HEK293T (cell line): ENCODE results near the gene POLR3A.

ENCODE experiments used
- ARNT ChIP-seq: fragments of 450-650 bp; IDR thresholded peaks from 2 replicates; pipeline ENCODE4 v1.6.1; 2017; ENCODE audit warnings: mild to moderate bottlenecking
- BHLHE40 ChIP-seq: fragments of 450-650 bp; IDR thresholded peaks from 2 replicates; pipeline ENCODE4 v1.6.1; 2016; ENCODE audit warnings: mild to moderate bottlenecking, moderate library complexity, borderline replicate concordance
- CTBP1 ChIP-seq: fragments of 450-650 bp; IDR thresholded peaks from 2 replicates; pipeline ENCODE4 v1.6.1; 2016; ENCODE audit warnings: borderline replicate concordance
- ELF4 ChIP-seq: fragments of 450-650 bp; IDR thresholded peaks from 2 replicates; pipeline ENCODE4 v1.6.1; 2017; ENCODE audit warnings: antibody characterized with exemption
- FOXA1 ChIP-seq: fragments of 450-650 bp; IDR thresholded peaks from 2 replicates; pipeline ENCODE4 v1.6.1; 2016; ENCODE audit warnings: mild to moderate bottlenecking
- FOXK2 ChIP-seq: fragments of 450-650 bp; IDR thresholded peaks from 2 replicates; pipeline ENCODE4 v1.6.1; 2016; ENCODE audit warnings: mild to moderate bottlenecking
- HDGF ChIP-seq: fragments of 450-650 bp; IDR thresholded peaks from 2 replicates; pipeline ENCODE4 v1.6.1; 2017; ENCODE audit warnings: antibody characterized with exemption, borderline replicate concordance
- LEF1 ChIP-seq: fragments of 450-650 bp; IDR thresholded peaks from 2 replicates; pipeline ENCODE4 v1.6.1; 2017; ENCODE audit warnings: mild to moderate bottlenecking, borderline replicate concordance
- NFRKB ChIP-seq: fragments of 450-650 bp; IDR thresholded peaks from 2 replicates; pipeline ENCODE4 v1.6.1; 2016; ENCODE audit warnings: mild to moderate bottlenecking, moderate library complexity
- SP1 ChIP-seq: fragments of 450-650 bp; IDR thresholded peaks from 2 replicates; pipeline ENCODE4 v1.6.1; 2017
- SUZ12 ChIP-seq: fragments of 450-650 bp; IDR thresholded peaks from 2 replicates; pipeline ENCODE4 v1.6.1; 2016; ENCODE audit warnings: mild to moderate bottlenecking
- TARDBP ChIP-seq: fragments of 450-650 bp; IDR thresholded peaks from 2 replicates; pipeline ENCODE4 v1.6.1; 2016

- TF ChIP-seq SP1 (no peak), TARDBP (no peak), SUZ12 (no peak), BHLHE40 (no peak), ELF4 (no peak), FOXA1 (no peak), ARNT (no peak), HDGF (no peak), CTBP1 (no peak), NFRKB (no peak), LEF1 (no peak), FOXK2 (no peak)
Measured at GRCh38 chr10:77919713-77920108, 109.6 kb downstream of the POLR3A start.
